ENCODE measurements around the gene MBNL1. TPM values are rescaled to one million over a fixed set of nuclear protein-coding genes. Genes with fewer than 3 reads are reported as not detected.

The MBNL1 gene
- total RNA-seq, 1 donor, result 545 TPM

- H3K27me3 ChIP-seq (ENCODE audit: insufficient read depth, low read length), result no peaks in the 10 kb centered on the region
- DNase-seq (ENCODE audit: insufficient read length, low spot score, missing footprints), result no peak
- peak overlapping the region; percentile 23 for H3K27ac ChIP-seq (ENCODE audit: low read depth, low read length)
- H4K20me1 ChIP-seq (ENCODE audit: insufficient read depth, low read length), result peaks cover 18% of the 10 kb centered on the region
- H3K36me3 ChIP-seq (ENCODE audit: insufficient read depth, low read length), result peaks cover 31% of the 10 kb centered on the region
- no peak overlapping the region for H2AFZ ChIP-seq (ENCODE audit: low read length)
- no peak for TF ChIP-seq CTCF (IDR thresholded peaks at IDR 0.05; ENCODE audit: extremely low read depth, low read depth, low read length)
- peak overlapping the region; percentile 9 for H3K4me2 ChIP-seq (ENCODE audit: insufficient read depth, low read length)
- peaks cover 22% of the 10 kb centered on the region for H3K4me1 ChIP-seq (ENCODE audit: insufficient read depth, low read length)
- no peaks in the 10 kb centered on the region for H3K9me3 ChIP-seq (ENCODE audit: low read depth, low read length)
- peaks cover 94% of the 10 kb centered on the region for H3K79me2 ChIP-seq (ENCODE audit: insufficient read depth, low read length)
- H3K4me3 ChIP-seq (ENCODE audit: insufficient read depth, low read length), result no peak overlapping the region
Measured at GRCh38 chr3:152443212-152444023, 174.7 kb downstream of the MBNL1 start.

GRCh38 chr3:152444029-152444641 is 175.4 kb downstream of the MBNL1 start:
- Histone ChIP-seq H2AFZ (ENCODE audit: low read length) (no peak overlapping the region), H4K20me1 (ENCODE audit: insufficient read depth, low read length) (peaks cover 12% of the 10 kb centered on the region), H3K27me3 (ENCODE audit: insufficient read depth, low read length) (no peaks in the 10 kb centered on the region), H3K27ac (ENCODE audit: low read depth, low read length) (peak overlapping the region; percentile 23), H3K9me3 (ENCODE audit: low read depth, low read length) (no peaks in the 10 kb centered on the region), H3K4me2 (ENCODE audit: insufficient read depth, low read length) (peak overlapping the region; percentile 9), H3K4me1 (ENCODE audit: insufficient read depth, low read length) (peaks cover 22% of the 10 kb centered on the region), H3K36me3 (ENCODE audit: insufficient read depth, low read length) (peaks cover 32% of the 10 kb centered on the region), H3K79me2 (ENCODE audit: insufficient read depth, low read length) (peaks cover 92% of the 10 kb centered on the region), H3K4me3 (ENCODE audit: insufficient read depth, low read length) (no peak overlapping the region)
- peak; percentile 35 for DNase-seq (ENCODE audit: insufficient read length, low spot score, missing footprints)
- peak; percentile 64 for TF ChIP-seq CTCF (IDR thresholded peaks at IDR 0.05; ENCODE audit: extremely low read depth, low read depth, low read length)

- H4K20me1 ChIP-seq (ENCODE audit: insufficient read depth, low read length), result peaks cover 7% of the 10 kb centered on the region
- H3K9me3 ChIP-seq (ENCODE audit: low read depth, low read length), result no peaks in the 10 kb centered on the region
- H2AFZ ChIP-seq (ENCODE audit: low read length), result no peak overlapping the region
- peaks cover 41% of the 10 kb centered on the region for H3K36me3 ChIP-seq (ENCODE audit: insufficient read depth, low read length)
- H3K4me2 ChIP-seq (ENCODE audit: insufficient read depth, low read length), result no peak overlapping the region
- H3K4me1 ChIP-seq (ENCODE audit: insufficient read depth, low read length), result peaks cover 22% of the 10 kb centered on the region
- no peak for TF ChIP-seq CTCF (IDR thresholded peaks at IDR 0.05; ENCODE audit: extremely low read depth, low read depth, low read length)
- no peak for DNase-seq (ENCODE audit: insufficient read length, low spot score, missing footprints)
- H3K79me2 ChIP-seq (ENCODE audit: insufficient read depth, low read length), result peaks cover 85% of the 10 kb centered on the region
- H3K27ac ChIP-seq (ENCODE audit: low read depth, low read length), result peak overlapping the region; percentile 4
- H3K27me3 ChIP-seq (ENCODE audit: insufficient read depth, low read length), result no peaks in the 10 kb centered on the region
- no peak overlapping the region for H3K4me3 ChIP-seq (ENCODE audit: insufficient read depth, low read length)
Measured at GRCh38 chr3:152445212-152445611, 176.5 kb downstream of the MBNL1 start.

- no peak overlapping the region for H2AFZ ChIP-seq (ENCODE audit: low read length)
- H3K4me2 ChIP-seq (ENCODE audit: insufficient read depth, low read length), result no peak overlapping the region
- no peaks in the 10 kb centered on the region for H3K27me3 ChIP-seq (ENCODE audit: insufficient read depth, low read length)
- H3K36me3 ChIP-seq (ENCODE audit: insufficient read depth, low read length), result peaks cover 51% of the 10 kb centered on the region
- no peaks in the 10 kb centered on the region for H3K9me3 ChIP-seq (ENCODE audit: low read depth, low read length)
- no peak overlapping the region for H3K27ac ChIP-seq (ENCODE audit: low read depth, low read length)
- no peak overlapping the region for H3K4me3 ChIP-seq (ENCODE audit: insufficient read depth, low read length)
- DNase-seq (ENCODE audit: insufficient read length, low spot score, missing footprints), result no peak
- H3K4me1 ChIP-seq (ENCODE audit: insufficient read depth, low read length), result peaks cover 22% of the 10 kb centered on the region
- peaks cover 11% of the 10 kb centered on the region for H4K20me1 ChIP-seq (ENCODE audit: insufficient read depth, low read length)
- peaks cover 84% of the 10 kb centered on the region for H3K79me2 ChIP-seq (ENCODE audit: insufficient read depth, low read length)
- TF ChIP-seq CTCF (IDR thresholded peaks at IDR 0.05; ENCODE audit: extremely low read depth, low read depth, low read length), result no peak
Measured at GRCh38 chr3:152446495-152446894, 177.8 kb downstream of the MBNL1 start.
